ENCODE data around the gene FAM217A. TPM values are rescaled to one million over a fixed set of nuclear protein-coding genes. Genes with fewer than 3 reads are reported as not detected.

Gene FAM217A
- total RNA-seq, 1 experiment from 2014 or later, result not detected

- H3K27me3 ChIP-seq (replicated peaks; ENCODE audit: control insufficient read depth, insufficient read depth, low read length), result no peaks in the 10 kb centered on the region
- H3K9me3 ChIP-seq, result no peaks in the 10 kb centered on the region; the same call in 1 of the 2 replicates
- Mint-ChIP-seq H3K9me3 (ENCODE audit: unreplicated experiment) (no peaks in the 10 kb centered on the region), H3K27me3 (ENCODE audit: insufficient read depth, unreplicated experiment) (no peaks in the 10 kb centered on the region), H3K4me1 (ENCODE audit: low read depth, unreplicated experiment) (peaks cover 8% of the 10 kb centered on the region), H3K36me3 (ENCODE audit: insufficient read depth, unreplicated experiment) (peaks cover 87% of the 10 kb centered on the region), H3K4me3 (ENCODE audit: unreplicated experiment) (no peak overlapping the region), H3K27ac (ENCODE audit: unreplicated experiment) (no peak overlapping the region)
- intact Hi-C loops (cut with micrococcal nuclease; ENCODE audit: unreplicated experiment), result no loop called here
- no peak for DNase-seq
- TF ChIP-seq, protein P1, sequence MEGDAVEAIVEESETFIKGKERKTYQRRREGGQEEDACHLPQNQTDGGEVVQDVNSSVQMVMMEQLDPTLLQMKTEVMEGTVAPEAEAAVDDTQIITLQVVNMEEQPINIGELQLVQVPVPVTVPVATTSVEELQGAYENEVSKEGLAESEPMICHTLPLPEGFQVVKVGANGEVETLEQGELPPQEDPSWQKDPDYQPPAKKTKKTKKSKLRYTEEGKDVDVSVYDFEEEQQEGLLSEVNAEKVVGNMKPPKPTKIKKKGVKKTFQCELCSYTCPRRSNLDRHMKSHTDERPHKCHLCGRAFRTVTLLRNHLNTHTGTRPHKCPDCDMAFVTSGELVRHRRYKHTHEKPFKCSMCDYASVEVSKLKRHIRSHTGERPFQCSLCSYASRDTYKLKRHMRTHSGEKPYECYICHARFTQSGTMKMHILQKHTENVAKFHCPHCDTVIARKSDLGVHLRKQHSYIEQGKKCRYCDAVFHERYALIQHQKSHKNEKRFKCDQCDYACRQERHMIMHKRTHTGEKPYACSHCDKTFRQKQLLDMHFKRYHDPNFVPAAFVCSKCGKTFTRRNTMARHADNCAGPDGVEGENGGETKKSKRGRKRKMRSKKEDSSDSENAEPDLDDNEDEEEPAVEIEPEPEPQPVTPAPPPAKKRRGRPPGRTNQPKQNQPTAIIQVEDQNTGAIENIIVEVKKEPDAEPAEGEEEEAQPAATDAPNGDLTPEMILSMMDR (IDR thresholded peaks at IDR 0.05; ENCODE audit: insufficient read depth in 1 of 2, low read depth in 1 of 2, low read length in 1 of 2, severe bottlenecking in 1 of 2, unreplicated experiment in 1 of 2), result no peak
- POLR2A ChIA-PET, result no interaction called here
- H3K4me3 ChIP-seq (ENCODE audit: low read depth, low read length), result no peak overlapping the region
- BruUV-seq (replicated peaks), result no TSS peak
- CTCF ChIA-PET, result no interaction called here
- no peaks in the 10 kb centered on the region for H3K4me1 ChIP-seq
- H3K36me3 ChIP-seq (ENCODE audit: control insufficient read depth, insufficient read depth, low read length), result no peaks in the 10 kb centered on the region; the same call in 1 of the 2 replicates
Measured at GRCh38 chr6:4041480-4041879, 37.5 kb downstream of the FAM217A start.

DNA sequence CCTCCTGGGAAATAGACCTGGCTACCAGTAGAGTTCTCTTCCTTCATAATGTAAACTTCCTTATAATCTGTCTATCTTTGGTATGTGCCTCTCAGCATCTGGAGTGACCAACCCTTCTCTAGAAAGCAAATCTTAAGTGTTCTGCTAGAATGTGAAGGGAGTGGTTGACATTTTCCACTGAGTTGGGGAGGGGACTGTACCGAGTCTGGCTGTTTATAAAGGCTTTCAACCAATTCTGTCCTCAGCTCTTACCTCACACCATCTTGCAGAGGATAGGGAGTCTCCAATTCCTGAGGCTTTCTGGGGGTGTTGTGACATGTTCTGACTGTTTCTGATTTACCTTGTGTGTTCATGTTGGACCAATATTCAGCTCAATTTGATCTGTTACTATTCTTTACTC, 39.6 kb downstream of the FAM217A start:
- no peaks in the 10 kb centered on the region for H3K9me3 Mint-ChIP-seq (ENCODE audit: unreplicated experiment)
- Histone ChIP-seq H3K36me3 (ENCODE audit: control insufficient read depth, insufficient read depth, low read length) (no peaks in the 10 kb centered on the region; the same call in 1 of the 2 replicates), H3K27me3 (replicated peaks; ENCODE audit: control insufficient read depth, insufficient read depth, low read length) (no peaks in the 10 kb centered on the region), H3K4me3 (ENCODE audit: low read depth, low read length) (no peak overlapping the region), H3K9me3 (no peaks in the 10 kb centered on the region; the same call in 1 of the 2 replicates), H3K4me1 (no peaks in the 10 kb centered on the region)
- ChIA-PET POLR2A (no interaction called here), CTCF (no interaction called here)
- intact Hi-C loops (cut with micrococcal nuclease; ENCODE audit: unreplicated experiment), result no loop called here
- no peak for DNase-seq
- H3K27ac Mint-ChIP-seq (ENCODE audit: unreplicated experiment), result no peak overlapping the region
- no TSS peak for BruUV-seq (replicated peaks)
- no peaks in the 10 kb centered on the region for H3K27me3 Mint-ChIP-seq (ENCODE audit: insufficient read depth, unreplicated experiment)
- TF ChIP-seq, protein P1 (IDR thresholded peaks at IDR 0.05; ENCODE audit: insufficient read depth in 1 of 2, low read depth in 1 of 2, low read length in 1 of 2, severe bottlenecking in 1 of 2, unreplicated experiment in 1 of 2), result no peak
- H3K4me3 Mint-ChIP-seq (ENCODE audit: unreplicated experiment), result no peak overlapping the region
- H3K36me3 Mint-ChIP-seq (ENCODE audit: insufficient read depth, unreplicated experiment), result peaks cover 85% of the 10 kb centered on the region
- H3K4me1 Mint-ChIP-seq (ENCODE audit: low read depth, unreplicated experiment), result peaks cover 8% of the 10 kb centered on the region

DNA sequence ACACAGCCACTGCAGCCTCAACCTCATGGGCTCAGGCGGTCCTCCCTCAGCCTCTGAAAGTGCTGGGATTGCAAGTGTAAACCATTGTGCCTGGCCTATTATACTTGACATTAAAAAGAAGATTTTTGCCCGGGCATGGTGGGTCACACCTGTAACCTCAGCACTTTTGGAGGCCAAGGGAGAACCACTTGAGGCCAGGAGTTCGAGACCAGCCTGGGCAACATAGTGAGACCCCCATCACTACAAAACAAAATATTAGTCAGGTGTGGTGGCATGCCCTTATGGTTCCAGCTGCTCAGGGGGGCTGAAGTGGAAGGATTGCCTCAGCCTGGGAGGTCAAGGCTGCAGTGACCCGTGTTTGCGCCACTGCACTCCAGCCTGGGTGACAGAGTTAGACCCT, 42.4 kb downstream of the FAM217A start:
- H3K4me3 ChIP-seq (ENCODE audit: low read depth, low read length), result no peak overlapping the region
- ChIA-PET CTCF (no interaction called here), POLR2A (no interaction called here)
- Mint-ChIP-seq H3K36me3 (ENCODE audit: insufficient read depth, unreplicated experiment) (peaks cover 82% of the 10 kb centered on the region), H3K4me3 (ENCODE audit: unreplicated experiment) (no peak overlapping the region), H3K4me1 (ENCODE audit: low read depth, unreplicated experiment) (peaks cover 15% of the 10 kb centered on the region), H3K27me3 (ENCODE audit: insufficient read depth, unreplicated experiment) (no peaks in the 10 kb centered on the region), H3K27ac (ENCODE audit: unreplicated experiment) (no peak overlapping the region), H3K9me3 (ENCODE audit: unreplicated experiment) (no peaks in the 10 kb centered on the region)
- no TSS peak for BruUV-seq (replicated peaks)
- no peaks in the 10 kb centered on the region for H3K27me3 ChIP-seq (replicated peaks; ENCODE audit: control insufficient read depth, insufficient read depth, low read length)
- peaks cover 2% of the 10 kb centered on the region for H3K36me3 ChIP-seq (ENCODE audit: control insufficient read depth, insufficient read depth, low read length)
- TF ChIP-seq, protein P1 (IDR thresholded peaks at IDR 0.05; ENCODE audit: insufficient read depth in 1 of 2, low read depth in 1 of 2, low read length in 1 of 2, severe bottlenecking in 1 of 2, unreplicated experiment in 1 of 2), result no peak
- intact Hi-C loops (cut with micrococcal nuclease; ENCODE audit: unreplicated experiment), result no loop called here
- no peaks in the 10 kb centered on the region for H3K9me3 ChIP-seq
- DNase-seq, result no peak
- H3K4me1 ChIP-seq, result no peaks in the 10 kb centered on the region
